Activated T-helper 17 cell treated with anti-CD3 and anti-CD28 coated beads, Interleukin-2, amount 50 U/mL, for 72 hours (primary cell): ENCODE data around the gene CCDC70. TPM values are rescaled to one million over a fixed set of nuclear protein-coding genes. Genes with fewer than 3 reads are reported as not detected.
A peak's percentile ranks its signal among the peaks of the same experiment; 100 is the strongest.

Source experiments
- ATAC-seq: fragments of 150-1000 bp; cut with Tn5 transposase; replicated peaks from 2 replicates; pipeline ENCODE4 v1.10.0; 2021; ENCODE audit warnings: mild to moderate bottlenecking, moderate library complexity
- H3K27ac Mint-ChIP-seq: one replicate; pipeline ENCODE4 v1.8.0; 2022; ENCODE audit warnings: mixed read lengths
- H3K27me3 Mint-ChIP-seq: one replicate; pipeline ENCODE4 v1.8.0; 2022; ENCODE audit warnings: mixed read lengths
- H3K36me3 Mint-ChIP-seq: one replicate; pipeline ENCODE4 v1.8.0; 2022; ENCODE audit warnings: low read depth, mild to moderate bottlenecking, mixed read lengths
- H3K4me1 Mint-ChIP-seq: one replicate; pipeline ENCODE4 v1.8.0; 2022; ENCODE audit warnings: mixed read lengths
- H3K4me3 Mint-ChIP-seq: one replicate; pipeline ENCODE4 v1.8.0; 2022; ENCODE audit warnings: mild to moderate bottlenecking, mixed read lengths
- H3K9me3 Mint-ChIP-seq: one replicate; pipeline ENCODE4 v1.8.0; 2022; ENCODE audit warnings: mixed read lengths
- total RNA-seq, 2 donors: library from RNA; stranded (reverse); gene quantifications; one replicate each; pipeline ENCODE4 v1.2.3, GENCODE V29; 2022

CCDC70 gene
- total RNA-seq, 2 donors from 2014 or later = 0.24 to 0.43 TPM

DNA sequence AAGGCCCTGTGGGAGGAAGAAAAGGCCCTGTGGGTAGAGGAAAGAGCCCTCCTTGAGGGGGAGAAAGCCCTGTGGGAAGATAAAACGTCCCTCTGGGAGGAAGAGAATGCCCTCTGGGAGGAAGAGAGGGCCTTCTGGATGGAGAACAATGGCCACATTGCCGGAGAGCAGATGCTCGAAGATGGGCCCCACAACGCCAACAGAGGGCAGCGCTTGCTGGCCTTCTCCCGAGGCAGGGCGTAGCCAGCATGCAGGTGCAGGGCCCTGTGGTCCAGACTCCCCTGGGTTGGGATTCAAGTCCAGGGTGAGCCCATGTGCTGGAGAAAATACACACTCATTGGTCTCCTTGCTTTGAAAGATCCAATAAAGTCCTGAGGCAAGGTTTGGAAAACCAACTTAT, 4.1 kb downstream of the CCDC70 start:
- H3K36me3 Mint-ChIP-seq = no peaks in the 10 kb centered on the region
- H3K27me3 Mint-ChIP-seq = peaks cover 8% of the 10 kb centered on the region
- no peaks in the 10 kb centered on the region for H3K9me3 Mint-ChIP-seq
- no peak overlapping the region for H3K4me3 Mint-ChIP-seq
- peaks cover 8% of the 10 kb centered on the region for H3K4me1 Mint-ChIP-seq
- no peak overlapping the region for H3K27ac Mint-ChIP-seq
- no peak for ATAC-seq

GRCh38 chr13:51867062-51867461, 5.3 kb downstream of the CCDC70 start:
- Mint-ChIP-seq H3K27me3 (peaks cover 8% of the 10 kb centered on the region), H3K4me3 (no peak overlapping the region), H3K9me3 (no peaks in the 10 kb centered on the region), H3K4me1 (no peaks in the 10 kb centered on the region), H3K27ac (no peak overlapping the region), H3K36me3 (no peaks in the 10 kb centered on the region)
- ATAC-seq = no peak

DNA sequence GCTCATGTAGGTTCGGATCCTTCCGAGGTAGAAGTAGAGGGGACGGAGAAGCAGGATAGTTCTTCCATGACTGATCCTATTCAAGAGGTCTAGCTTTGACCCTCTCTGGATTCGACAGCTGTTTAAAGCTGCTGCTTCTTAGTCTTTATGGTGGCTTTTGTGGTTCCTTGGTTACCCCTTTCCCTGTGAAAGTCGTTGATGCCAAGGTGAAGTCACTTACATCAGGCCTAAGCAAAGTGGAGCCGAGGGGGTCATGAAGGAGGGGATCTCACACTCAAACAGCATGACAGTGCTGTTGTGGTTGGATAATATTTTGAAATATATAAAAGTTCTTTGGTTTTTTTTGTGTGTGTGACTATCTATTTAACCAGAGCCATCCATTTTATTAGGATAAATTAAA, 8.1 kb downstream of the CCDC70 start:
- no peak for ATAC-seq
- H3K4me1 Mint-ChIP-seq = no peaks in the 10 kb centered on the region

DNA sequence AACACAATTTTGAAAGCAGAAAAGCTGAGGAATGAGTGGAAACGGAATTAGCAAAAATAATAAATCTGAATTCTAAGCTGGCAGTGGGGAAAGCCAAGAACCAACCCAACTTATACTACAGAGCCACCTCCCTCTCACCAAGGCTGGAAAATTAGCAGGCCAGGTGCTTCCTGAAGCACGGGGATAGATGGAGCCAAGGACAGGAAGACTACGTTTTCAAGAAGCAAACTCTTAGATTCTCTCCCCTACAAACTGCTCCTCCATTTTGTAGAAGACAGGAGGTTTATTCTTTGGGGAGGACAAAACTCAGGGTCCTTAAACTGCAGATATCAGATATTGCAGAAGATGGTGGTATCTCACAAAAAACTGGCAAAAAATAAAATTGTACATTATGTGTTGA, 8.8 kb downstream of the CCDC70 start:
- H3K36me3 Mint-ChIP-seq = no peaks in the 10 kb centered on the region
- no peak overlapping the region for H3K27ac Mint-ChIP-seq
- peaks cover 8% of the 10 kb centered on the region for H3K27me3 Mint-ChIP-seq
- no peaks in the 10 kb centered on the region for H3K4me1 Mint-ChIP-seq
- no peaks in the 10 kb centered on the region for H3K9me3 Mint-ChIP-seq
- no peak for ATAC-seq
- no peak overlapping the region for H3K4me3 Mint-ChIP-seq

More for the DNA sequence above, 8.1 kb downstream of the CCDC70 start:
- no peak overlapping the region for H3K27ac Mint-ChIP-seq
- peaks cover 8% of the 10 kb centered on the region for H3K27me3 Mint-ChIP-seq
- no peak overlapping the region for H3K4me3 Mint-ChIP-seq
- H3K9me3 Mint-ChIP-seq = no peaks in the 10 kb centered on the region
- H3K36me3 Mint-ChIP-seq = no peaks in the 10 kb centered on the region

DNA sequence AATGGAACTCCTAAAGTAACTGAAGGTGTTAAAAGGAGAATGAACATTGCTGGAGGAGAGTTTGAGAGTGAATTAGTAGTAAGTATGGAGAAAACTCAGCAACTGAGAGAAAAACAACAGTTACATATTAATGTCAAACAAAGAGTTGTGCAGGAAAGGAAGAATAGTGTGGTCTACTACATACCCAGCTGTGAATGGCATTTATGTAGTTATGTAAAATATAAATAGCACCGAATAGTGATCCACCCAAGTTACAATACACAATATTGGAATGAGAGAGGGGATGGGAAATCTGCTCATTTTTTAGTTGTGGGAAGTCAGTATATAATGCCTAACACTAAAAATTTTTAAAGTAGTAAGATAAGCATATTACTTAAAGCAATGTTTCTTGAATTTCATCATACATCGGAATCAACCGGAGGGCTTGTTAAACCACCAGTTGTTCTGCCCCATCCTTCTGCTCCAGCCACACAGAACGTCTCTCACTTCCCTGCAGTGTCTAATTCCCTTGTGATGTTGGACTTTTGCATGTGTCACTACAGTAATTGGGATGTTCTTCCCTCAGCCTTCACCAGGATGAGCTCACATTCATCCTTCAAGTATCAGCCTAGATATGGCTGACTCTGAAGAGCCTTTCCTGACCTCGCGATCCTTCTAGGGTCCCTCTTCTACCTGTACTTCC, 11.5 kb downstream of the CCDC70 start:
- Mint-ChIP-seq H3K9me3 (no peaks in the 10 kb centered on the region), H3K27me3 (peaks cover 4% of the 10 kb centered on the region), H3K4me1 (no peaks in the 10 kb centered on the region), H3K36me3 (no peaks in the 10 kb centered on the region), H3K4me3 (no peak overlapping the region), H3K27ac (no peak overlapping the region)
- no peak for ATAC-seq

GRCh38 chr13:51873837-51874236, 12.1 kb downstream of the CCDC70 start:
- Mint-ChIP-seq H3K36me3 (no peaks in the 10 kb centered on the region), H3K4me3 (no peak overlapping the region), H3K9me3 (no peaks in the 10 kb centered on the region), H3K27me3 (peaks cover 4% of the 10 kb centered on the region), H3K4me1 (no peaks in the 10 kb centered on the region), H3K27ac (no peak overlapping the region)
- ATAC-seq = no peak

DNA sequence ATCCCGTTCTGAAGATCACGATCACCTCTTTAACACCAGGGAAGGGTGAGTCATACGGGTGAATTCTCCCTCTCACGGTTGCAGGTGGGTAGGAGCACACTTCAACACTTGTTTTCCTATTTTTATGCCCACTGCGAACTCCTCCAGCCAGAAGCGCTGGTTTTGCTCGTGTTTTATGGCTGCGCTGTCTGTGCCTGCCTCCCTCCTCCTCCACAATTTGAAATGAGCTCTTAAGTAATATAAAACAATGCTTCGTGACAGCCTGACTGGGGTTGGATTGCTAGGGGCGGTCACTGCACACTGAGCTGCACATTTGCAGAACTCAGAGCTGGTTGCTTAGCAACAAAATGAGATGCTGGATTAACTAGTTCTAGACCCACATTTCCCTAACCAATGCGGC, 12.9 kb downstream of the CCDC70 start:
- no peaks in the 10 kb centered on the region for H3K9me3 Mint-ChIP-seq
- no peak overlapping the region for H3K27ac Mint-ChIP-seq
- H3K36me3 Mint-ChIP-seq = no peaks in the 10 kb centered on the region
- H3K4me1 Mint-ChIP-seq = no peaks in the 10 kb centered on the region
- no peak for ATAC-seq
- H3K27me3 Mint-ChIP-seq = no peaks in the 10 kb centered on the region
- no peak overlapping the region for H3K4me3 Mint-ChIP-seq

GRCh38 chr13:51879133-51879532, 17.4 kb downstream of the CCDC70 start:
- Mint-ChIP-seq H3K27ac (no peak overlapping the region), H3K36me3 (no peaks in the 10 kb centered on the region), H3K27me3 (peaks cover 4% of the 10 kb centered on the region), H3K4me3 (no peak overlapping the region), H3K4me1 (no peaks in the 10 kb centered on the region), H3K9me3 (peaks cover 6% of the 10 kb centered on the region)
- ATAC-seq = peak; percentile 59

DNA sequence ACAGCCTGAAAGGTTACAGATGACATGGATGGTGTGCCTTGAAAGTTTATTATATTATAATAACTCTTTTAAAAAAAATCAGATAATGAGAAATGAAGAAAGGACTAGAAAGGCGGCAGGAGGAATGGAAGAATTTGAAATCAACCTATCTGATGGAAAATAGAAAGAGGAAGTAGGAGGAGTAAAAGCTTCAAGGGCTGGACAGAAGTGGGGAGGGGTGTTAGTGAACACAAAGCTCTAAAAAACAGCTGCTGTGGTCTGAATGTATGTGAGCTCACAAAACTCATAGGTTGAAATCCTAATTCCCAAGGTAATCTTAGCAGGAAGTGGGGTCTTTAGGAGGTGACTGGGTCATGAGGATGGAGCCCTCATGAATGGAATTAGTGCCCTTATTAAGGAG, 19.5 kb downstream of the CCDC70 start:
- ATAC-seq = no peak
- peaks cover 4% of the 10 kb centered on the region for H3K27me3 Mint-ChIP-seq
- no peaks in the 10 kb centered on the region for H3K36me3 Mint-ChIP-seq
- H3K27ac Mint-ChIP-seq = no peak overlapping the region
- peaks cover 6% of the 10 kb centered on the region for H3K9me3 Mint-ChIP-seq
- H3K4me1 Mint-ChIP-seq = no peaks in the 10 kb centered on the region
- H3K4me3 Mint-ChIP-seq = no peak overlapping the region

DNA sequence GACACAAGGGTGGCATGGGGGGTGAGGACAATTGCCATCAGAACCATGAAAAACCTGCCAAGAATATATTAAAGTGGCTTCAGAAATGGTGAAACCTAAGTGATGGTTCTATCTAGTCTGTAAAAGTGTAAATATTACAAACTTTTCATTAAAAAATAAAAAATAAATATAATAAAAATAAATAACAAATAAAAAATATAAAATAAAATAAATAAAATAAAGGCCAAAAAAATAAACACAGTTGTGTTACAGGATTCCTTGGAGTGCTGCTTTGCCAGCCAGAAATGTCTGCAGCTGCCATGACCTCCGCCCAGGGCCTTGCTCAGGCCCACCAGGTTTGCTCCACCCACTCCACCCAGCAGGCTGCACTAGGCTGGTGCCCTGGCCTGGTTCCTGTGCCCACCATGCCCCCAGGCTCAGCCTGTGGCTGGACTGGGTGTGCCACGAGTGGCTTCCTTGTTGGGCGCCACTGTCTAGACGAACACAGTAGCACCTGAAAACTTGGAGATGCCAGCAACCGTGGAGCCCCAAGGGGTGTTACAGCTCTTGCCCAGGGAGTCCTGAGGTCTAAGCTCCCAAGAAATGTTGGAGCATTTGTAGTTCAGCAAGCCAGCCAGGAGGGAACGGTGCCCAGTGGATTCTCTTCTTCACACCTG, 20.9 kb downstream of the CCDC70 start:
- no peaks in the 10 kb centered on the region for H3K4me1 Mint-ChIP-seq
- H3K9me3 Mint-ChIP-seq = peaks cover 6% of the 10 kb centered on the region
- peaks cover 4% of the 10 kb centered on the region for H3K27me3 Mint-ChIP-seq
- ATAC-seq = no peak
- H3K36me3 Mint-ChIP-seq = no peaks in the 10 kb centered on the region
- no peak overlapping the region for H3K27ac Mint-ChIP-seq
- no peak overlapping the region for H3K4me3 Mint-ChIP-seq

GRCh38 chr13:51883226-51883600, 21.4 kb downstream of the CCDC70 start:
- H3K27me3 Mint-ChIP-seq = peaks cover 4% of the 10 kb centered on the region
- peaks cover 6% of the 10 kb centered on the region for H3K9me3 Mint-ChIP-seq
- H3K27ac Mint-ChIP-seq = no peak overlapping the region
- no peaks in the 10 kb centered on the region for H3K36me3 Mint-ChIP-seq
- no peak for ATAC-seq
- no peak overlapping the region for H3K4me3 Mint-ChIP-seq
- no peaks in the 10 kb centered on the region for H3K4me1 Mint-ChIP-seq

DNA sequence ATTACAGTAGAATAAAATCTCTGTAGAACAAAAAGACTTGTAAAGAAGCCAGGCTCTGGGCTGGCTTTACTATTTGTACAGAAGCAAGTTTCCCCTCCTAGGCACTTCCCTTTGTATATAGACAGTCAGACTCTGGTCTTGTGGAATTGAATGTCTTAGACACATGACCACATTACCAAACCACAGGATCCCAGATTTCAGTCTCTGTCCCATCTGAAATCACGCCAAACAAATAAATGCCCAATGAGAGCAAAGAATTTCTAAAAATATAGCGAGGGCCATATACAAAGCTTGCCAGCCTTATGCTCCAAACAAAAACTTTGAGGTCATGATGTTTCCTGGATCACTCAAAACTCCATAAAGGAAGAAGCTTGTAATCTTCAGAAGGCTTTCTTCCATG, 23.9 kb downstream of the CCDC70 start:
- H3K27ac Mint-ChIP-seq = no peak overlapping the region
- H3K9me3 Mint-ChIP-seq = peaks cover 6% of the 10 kb centered on the region
- H3K36me3 Mint-ChIP-seq = no peaks in the 10 kb centered on the region
- peaks cover 4% of the 10 kb centered on the region for H3K27me3 Mint-ChIP-seq
- H3K4me1 Mint-ChIP-seq = no peaks in the 10 kb centered on the region
- no peak overlapping the region for H3K4me3 Mint-ChIP-seq
- no peak for ATAC-seq

GRCh38 chr13:51887468-51887867, 25.7 kb downstream of the CCDC70 start:
- Mint-ChIP-seq H3K27ac (no peak overlapping the region), H3K27me3 (peaks cover 4% of the 10 kb centered on the region), H3K4me1 (no peaks in the 10 kb centered on the region), H3K4me3 (no peak overlapping the region), H3K9me3 (no peaks in the 10 kb centered on the region), H3K36me3 (no peaks in the 10 kb centered on the region)
- no peak for ATAC-seq

- Mint-ChIP-seq H3K4me1 (no peaks in the 10 kb centered on the region), H3K36me3 (no peaks in the 10 kb centered on the region), H3K27ac (no peak overlapping the region), H3K9me3 (no peaks in the 10 kb centered on the region), H3K27me3 (peaks cover 7% of the 10 kb centered on the region), H3K4me3 (no peak overlapping the region)
- no peak for ATAC-seq
Observed at GRCh38 chr13:51892657-51893056, 30.9 kb downstream of the CCDC70 start.

DNA sequence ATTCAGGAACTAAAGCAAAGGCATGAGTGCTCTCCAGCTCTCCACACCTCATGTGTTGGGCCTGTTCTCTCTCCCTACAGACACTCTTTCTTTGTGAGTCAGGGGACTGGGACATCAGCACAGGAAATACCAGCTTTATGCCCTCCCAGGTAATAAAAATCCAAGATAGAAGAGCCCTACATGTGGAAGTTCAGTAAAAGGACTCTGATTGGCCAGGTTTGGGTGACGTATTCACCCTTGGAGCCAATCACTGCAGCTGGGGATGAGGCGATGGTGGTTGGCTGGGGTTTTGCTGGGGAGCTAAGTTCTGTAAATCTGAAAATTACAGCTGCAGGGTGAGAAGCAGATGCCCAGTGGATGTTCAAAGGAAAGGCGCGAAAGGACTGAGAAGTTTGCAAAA, 32.5 kb downstream of the CCDC70 start:
- Mint-ChIP-seq H3K36me3 (no peaks in the 10 kb centered on the region), H3K4me1 (no peaks in the 10 kb centered on the region), H3K27ac (no peak overlapping the region), H3K9me3 (no peaks in the 10 kb centered on the region), H3K4me3 (no peak overlapping the region), H3K27me3 (peaks cover 7% of the 10 kb centered on the region)
- no peak for ATAC-seq
